GM21737 (cell line): ENCODE data around the gene CDKAL1.
"Not testable (repeated sequence)": the region's sequence is repeated elsewhere in the genome, so short reads cannot be mapped to it uniquely, and the experiment has no call there.

Source experiments
- ATAC-seq: cut with Tn5 transposase; IDR thresholded peaks from one replicate; pipeline ENCODE4 v1.9.1; 2021; ENCODE audit warnings: mild to moderate bottlenecking, moderate library complexity; ENCODE audit not compliant: unreplicated experiment

The CDKAL1 gene

GRCh38 chr6:20909621-20910020 lies 375.4 kb downstream of the CDKAL1 start:
- no peak for ATAC-seq

- no peak for ATAC-seq
Measured at GRCh38 chr6:20911712-20912111, 377.5 kb downstream of the CDKAL1 start.

GRCh38 chr6:20915156-20915555 lies 380.9 kb downstream of the CDKAL1 start:
- no peak for ATAC-seq

DNA sequence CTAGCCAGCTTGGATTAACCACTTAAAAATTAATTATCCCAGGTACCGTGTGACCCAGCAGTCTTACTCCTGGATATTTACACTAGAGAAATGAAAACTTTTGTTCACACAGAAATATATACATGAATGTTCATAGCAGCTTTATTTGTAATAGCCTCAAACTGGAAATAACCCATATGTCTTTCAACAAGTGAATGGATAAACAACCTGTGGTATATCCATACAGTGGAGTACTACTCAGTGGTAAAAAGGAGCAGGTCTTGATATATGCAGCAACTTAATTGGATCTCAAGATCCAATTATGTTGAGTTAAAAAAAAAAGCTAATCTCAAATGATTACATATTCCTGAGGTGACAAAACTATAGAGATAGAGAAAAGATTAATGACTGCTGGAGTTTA lies 381.4 kb downstream of the CDKAL1 start:
- ATAC-seq = no peak

- no peak for ATAC-seq
Measured at GRCh38 chr6:20916086-20916485, 381.8 kb downstream of the CDKAL1 start.

GRCh38 chr6:20918868-20919267 lies 384.6 kb downstream of the CDKAL1 start:
- no peak for ATAC-seq

- peak; percentile 64 for ATAC-seq
Measured at GRCh38 chr6:20919677-20920385, 385.6 kb downstream of the CDKAL1 start.

GRCh38 chr6:20921578-20921977 lies 387.3 kb downstream of the CDKAL1 start:
- no peak for ATAC-seq

DNA sequence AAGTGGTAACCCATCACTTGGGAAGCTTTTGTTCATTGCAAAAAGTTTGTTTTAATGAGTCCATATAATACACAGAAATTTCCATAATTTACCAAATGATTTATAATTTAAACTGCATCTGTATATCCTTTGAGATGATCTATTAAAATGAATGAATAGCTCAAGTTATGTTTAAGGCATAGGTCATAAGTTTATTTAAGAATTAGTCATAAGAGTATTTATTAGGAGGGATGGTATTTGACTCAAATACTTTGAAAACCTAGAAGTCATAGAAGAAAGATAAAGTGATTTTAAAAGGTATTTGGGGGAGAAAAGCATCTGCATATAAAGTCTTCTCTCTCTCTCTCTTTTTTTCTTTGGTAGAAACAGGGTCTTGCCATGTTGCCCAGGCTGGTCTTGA lies 388.5 kb downstream of the CDKAL1 start:
- ATAC-seq = no peak

DNA sequence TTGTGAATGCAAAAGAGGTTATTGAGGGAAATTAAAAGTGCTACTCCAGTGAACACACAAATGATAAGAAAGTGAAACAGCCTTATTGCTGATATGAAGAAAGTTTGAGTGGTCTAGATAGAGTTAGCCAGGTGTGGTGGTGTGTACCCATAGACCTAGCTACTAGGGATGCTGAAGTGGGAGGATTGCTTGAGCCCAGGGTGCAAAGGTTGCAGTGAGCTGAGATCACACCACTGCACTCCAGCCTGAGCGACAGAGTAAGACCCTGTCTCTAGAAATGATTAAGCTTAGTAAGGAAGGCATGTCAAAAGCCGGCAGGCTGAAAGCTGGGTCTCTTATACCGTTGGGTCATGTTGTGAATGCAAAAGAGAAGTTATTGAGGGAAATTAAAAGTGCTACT lies 389.8 kb downstream of the CDKAL1 start:
- not testable (repeated sequence) for ATAC-seq

- no peak for ATAC-seq
Measured at GRCh38 chr6:20924911-20925543, 390.8 kb downstream of the CDKAL1 start.

GRCh38 chr6:20927130-20927860 lies 393.0 kb downstream of the CDKAL1 start:
- no peak for ATAC-seq

- ATAC-seq = no peak
Measured at GRCh38 chr6:20929283-20929682, 395.0 kb downstream of the CDKAL1 start.

GRCh38 chr6:20931093-20931492 lies 396.8 kb downstream of the CDKAL1 start:
- ATAC-seq = no peak

- ATAC-seq = no peak
Measured at GRCh38 chr6:20931772-20932171, 397.5 kb downstream of the CDKAL1 start.

- no peak for ATAC-seq
Measured at GRCh38 chr6:20932284-20932683, 398.0 kb downstream of the CDKAL1 start.

DNA sequence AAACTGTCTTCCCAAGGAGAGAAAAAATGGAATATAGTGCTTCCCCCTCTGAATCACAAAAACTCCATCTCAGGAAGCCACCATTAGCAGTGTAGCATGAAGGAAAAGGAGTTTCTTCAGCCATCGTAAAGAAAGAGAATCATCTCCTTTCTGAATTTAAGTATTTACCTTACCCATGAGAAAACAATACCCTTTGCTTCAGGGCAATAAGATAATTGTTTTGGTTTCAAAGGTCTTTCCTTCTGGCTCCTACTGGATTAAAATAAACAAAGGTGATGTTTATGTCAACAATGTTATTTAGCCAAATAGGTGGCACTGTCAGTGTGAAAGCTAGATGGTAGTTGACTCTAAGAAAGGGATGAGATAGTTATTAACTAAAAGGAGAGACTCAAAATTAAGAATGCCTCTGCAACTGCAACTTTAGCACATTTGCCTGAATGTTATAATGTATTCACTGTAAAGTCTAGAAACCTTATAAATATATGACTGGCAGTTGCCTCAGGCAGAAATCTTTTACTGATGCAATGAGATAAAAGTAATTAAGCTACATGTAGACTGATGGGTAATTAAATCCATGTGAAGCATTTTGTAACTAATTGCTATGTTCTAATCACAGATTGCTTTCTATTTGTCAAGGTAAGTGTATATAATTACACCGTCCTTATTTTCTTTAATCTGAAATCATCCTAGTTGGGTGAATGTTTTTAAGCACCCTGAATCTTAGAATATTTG lies 399.0 kb downstream of the CDKAL1 start:
- no peak for ATAC-seq

GRCh38 chr6:20936949-20937348 lies 402.7 kb downstream of the CDKAL1 start:
- no peak for ATAC-seq

- ATAC-seq = no peak
Measured at GRCh38 chr6:20939161-20939775, 405.0 kb downstream of the CDKAL1 start.

GRCh38 chr6:20943040-20943627 lies 408.9 kb downstream of the CDKAL1 start:
- ATAC-seq = no peak

DNA sequence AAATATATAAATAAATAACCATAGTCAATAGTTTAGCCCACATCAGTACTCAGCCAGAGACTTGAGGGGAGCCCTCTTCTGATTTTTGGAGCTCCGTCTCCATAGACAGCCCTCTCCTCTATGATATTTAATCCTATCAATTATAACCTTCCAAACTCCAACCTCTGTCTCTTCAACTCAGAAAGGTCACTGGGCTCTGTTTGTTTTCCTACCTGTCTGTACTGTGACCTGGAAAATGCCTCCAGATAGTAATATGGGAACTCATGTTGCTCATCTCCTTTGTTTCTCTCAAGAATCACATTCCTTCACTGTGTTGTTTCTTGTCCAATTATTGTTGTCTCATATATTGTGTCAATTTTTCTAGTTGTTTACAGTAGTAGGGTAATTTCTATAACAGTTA lies 409.7 kb downstream of the CDKAL1 start:
- no peak for ATAC-seq
